Stimulated activated CD4-positive, alpha-beta T cell treated with anti-CD3 and anti-CD28 coated beads, TNF-alpha, amount 100 ng/mL, for 24 hours (primary cell): ENCODE measurements around the gene CENPT.
"Not testable (repeated sequence)": the region's sequence is repeated elsewhere in the genome, so short reads cannot be mapped to it uniquely, and the experiment has no call there.

Source experiments
- DNase-seq, 3 experiments: peaks; one replicate each; pipeline ENCODE4 v3.0.0-alpha.2; 2020; ENCODE audit warnings: low read depth in 3 of 3

CENPT gene

DNA sequence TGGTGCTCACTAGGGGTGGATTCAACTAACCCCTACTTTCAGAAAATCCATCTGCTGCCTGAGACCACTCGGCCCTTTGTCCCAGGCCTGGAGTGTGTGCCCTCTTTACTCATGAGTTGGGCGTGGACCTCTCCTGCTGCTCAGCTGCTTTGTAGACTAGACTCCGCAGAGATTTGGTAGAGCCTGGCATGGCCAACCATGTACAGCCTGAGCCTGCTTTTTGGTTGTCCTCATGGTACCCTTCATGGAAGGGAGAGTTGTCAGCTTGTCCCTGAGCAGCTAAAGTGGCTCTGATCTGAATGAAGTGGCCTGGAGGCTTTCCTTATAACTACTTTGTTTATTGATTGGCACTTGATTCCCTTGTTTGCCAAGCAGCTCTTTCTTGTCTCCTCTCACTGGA, 26.9 kb upstream of the CENPT start:
- no peak for DNase-seq

DNA sequence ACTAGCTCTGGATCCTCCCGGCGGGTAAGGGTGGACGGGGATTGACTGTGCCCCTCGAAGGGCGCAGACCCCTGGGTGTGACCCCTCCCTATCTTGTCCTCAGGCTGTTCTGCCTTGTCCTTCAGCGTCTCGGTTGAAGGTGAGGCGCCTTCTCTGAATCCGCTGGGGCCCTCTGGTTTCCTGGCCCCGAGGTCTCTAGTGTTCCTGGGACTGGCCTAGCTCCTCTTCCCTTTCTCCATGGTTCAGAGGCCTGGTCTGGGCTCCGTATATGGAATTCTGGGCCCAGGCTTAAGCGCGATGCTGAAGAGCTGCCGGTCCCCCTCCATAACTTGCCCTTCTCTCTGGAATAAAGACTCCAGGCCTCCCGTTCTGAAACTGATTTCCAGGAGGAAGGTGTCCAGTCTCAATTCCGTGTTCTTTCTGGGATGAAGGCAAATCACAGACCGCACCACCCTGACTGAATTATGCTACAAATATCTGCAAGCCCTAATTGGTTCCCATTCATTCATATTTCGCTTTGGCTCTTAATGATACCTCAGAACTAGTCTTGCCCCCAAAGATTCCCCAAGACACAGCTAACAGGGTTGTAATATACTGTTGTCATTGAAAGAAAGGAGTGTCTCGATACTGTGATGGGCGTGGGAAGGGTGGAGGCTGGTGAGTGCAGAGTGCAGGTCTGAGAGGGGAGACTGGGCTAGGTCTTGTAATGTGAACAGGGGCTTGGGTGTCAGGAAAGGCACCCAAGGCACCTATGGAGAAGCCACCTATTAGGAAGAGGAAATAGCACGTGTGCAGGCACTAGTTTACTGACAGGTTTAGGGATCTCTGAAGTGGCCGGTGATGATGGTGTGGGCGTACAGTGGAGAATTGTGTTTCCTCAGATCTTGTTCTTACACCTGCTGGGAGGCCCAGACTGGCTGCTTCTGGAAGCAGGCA, 26.2 kb upstream of the CENPT start:
- DNase-seq = no peak

DNA sequence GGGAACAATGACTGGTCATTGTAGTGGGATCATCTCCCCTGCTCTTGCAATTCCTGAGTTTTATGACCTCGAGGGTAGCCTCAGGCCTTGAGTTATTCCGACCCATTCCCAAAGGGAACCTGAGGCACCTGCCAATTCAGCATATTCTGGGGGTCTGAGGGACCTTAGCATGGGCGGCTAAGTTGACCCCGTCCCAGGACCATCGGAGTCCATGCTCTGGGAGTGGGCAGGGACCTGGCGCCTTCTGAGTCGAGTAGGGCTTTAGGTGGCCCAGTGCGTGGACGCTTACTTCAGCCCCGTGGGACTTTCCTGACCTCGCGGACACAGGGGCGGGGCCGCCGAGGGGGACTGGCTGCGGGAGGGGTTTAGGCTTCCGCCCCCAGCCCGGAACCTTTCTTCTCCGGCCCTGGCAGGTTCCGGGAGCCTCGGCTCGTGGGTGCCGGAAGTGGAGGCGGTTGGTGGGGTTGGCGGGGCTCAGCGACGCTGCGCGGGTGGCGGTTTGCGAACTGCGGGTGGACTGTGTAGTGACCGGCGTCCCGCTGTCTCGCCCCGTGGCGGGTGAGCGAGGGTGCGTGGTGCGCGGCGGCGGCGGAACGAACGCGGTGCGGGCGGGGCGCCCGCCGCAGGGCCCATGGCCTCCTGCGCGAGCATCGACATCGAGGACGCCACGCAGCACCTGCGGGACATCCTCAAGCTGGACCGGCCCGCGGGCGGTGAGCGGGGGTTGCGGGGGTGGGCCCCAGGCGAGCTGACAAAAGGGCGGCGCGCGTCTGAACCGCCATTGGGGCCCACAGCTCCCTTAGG, 25.3 kb upstream of the CENPT start, which contains the start of gene EDC4:
Gene EDC4 (plus strand): TSS at position 422 of the 804 bp plus-strand sequence. CDS start 210 bp downstream, at position 632.
- DNase-seq = peak; percentile 81 to 86 (median 85)

DNA sequence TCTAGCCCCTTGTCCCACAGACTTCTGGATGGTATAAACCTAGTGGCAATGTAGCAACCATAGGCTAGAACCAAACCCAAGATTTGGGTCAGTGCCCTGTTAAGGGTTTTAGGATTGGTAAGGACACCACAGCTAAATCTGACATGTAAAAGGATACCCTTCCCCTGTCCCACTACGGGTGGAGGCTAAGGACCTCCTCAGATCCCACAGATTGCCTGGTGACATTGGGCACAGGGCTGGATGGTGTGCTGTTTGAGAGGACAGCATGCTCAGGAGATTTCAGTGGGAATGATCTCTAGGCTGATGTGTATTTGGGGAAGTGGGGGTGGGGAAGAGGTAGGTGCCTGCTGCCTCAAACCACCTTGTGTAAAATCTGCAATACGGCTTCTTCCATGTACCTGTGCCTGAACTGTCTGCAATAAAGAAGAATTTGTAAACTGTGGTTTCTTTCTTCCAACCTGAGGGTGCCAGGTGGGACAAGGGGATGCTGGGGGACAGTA, 24.7 kb upstream of the CENPT start:
- DNase-seq = no peak

DNA sequence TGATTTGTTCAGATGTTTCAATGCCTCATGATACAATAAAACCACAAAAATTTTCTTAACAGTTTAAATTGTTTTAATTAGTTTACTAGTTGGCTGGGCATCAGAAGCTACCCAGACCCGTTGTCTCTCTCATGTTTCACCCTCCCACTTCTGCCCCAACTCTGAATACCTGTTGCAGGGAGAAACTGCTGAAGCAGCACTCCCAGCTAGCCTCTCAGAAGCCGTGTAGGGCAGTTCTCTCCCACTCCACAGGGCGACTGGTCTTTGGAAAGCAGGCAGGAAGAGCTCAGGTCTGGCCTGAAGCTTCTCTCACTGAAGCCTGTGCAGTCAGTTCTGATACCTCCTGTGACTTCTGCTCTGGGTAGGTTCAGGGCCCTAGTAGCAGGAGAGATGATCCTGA, 23.8 kb upstream of the CENPT start:
- no peak for DNase-seq

DNA sequence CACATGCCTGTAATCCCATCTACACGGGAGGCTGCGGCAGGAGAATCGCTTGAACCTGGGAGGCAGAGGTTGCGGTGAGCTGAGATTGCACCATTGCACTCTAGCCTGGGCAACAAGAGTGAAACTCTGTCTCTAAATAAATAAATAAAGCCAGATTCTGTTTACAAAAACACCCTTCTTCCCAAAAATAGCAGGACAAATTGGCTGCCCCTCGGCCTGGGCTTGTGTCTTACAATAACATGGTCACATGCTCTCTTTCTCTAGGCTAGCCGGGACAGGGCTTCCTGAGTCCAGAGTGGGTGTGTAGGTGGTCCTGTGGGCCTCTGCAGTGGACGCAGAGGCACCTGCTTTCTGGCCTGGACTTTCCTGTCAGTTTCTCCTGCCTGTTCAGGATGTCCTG, 22.2 kb upstream of the CENPT start:
- DNase-seq = no peak

DNA sequence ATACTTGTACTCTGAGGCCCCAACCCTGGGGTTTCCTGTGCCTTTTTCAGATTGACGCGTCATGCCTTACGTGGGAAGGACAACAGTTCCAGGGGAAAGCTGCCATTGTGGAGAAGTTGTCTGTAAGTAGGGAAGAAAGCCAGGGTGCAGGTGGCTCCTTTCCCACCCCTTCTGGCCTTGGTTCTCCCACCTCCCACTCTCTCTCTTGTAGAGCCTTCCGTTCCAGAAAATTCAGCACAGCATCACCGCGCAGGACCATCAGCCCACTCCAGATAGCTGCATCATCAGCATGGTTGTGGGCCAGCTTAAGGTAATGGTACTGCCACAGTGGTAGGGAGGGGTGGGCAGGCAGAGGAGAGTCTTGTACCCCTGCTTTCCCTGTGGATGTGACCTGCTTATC, 20.8 kb upstream of the CENPT start:
- no peak for DNase-seq

DNA sequence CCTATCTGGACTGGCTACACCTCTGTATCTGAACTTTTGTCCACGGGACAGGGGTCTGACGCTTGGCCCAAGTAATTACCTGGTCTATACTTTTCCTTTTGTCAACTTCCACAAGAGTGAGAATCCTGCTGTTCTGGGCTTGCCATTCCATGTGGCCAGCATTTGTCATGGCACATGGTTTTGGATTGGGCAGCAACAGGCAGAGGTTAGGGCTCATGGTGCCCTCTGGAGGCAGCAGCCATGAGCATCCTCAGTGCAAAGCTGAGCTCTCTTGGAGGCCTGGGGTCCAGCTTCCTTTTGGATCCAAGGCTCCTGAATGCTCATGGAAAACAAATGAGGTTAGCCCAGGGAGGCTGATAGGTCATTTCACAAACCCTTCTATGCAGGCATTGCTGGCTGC, 17.8 kb upstream of the CENPT start:
- DNase-seq = no peak

DNA sequence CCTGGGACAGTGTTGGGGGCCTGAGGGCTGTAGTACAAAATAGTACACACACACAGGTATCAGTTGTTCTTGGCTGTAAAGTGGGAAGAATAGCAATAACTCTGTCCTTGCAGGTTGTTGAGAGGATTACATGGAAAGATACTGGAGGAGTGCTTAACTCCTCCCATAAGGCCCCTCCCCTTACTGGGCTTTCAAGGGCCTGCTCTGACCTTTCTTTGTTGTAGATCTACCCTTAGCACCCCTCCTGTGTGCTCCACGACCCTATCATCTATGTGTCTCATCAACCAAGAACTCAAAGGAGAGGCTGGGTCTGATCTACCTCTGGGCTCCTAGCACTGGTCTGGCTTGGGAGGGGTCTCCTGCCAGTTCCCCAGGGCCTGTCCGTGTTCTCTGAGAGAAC, 17.1 kb upstream of the CENPT start:
- DNase-seq = no peak

DNA sequence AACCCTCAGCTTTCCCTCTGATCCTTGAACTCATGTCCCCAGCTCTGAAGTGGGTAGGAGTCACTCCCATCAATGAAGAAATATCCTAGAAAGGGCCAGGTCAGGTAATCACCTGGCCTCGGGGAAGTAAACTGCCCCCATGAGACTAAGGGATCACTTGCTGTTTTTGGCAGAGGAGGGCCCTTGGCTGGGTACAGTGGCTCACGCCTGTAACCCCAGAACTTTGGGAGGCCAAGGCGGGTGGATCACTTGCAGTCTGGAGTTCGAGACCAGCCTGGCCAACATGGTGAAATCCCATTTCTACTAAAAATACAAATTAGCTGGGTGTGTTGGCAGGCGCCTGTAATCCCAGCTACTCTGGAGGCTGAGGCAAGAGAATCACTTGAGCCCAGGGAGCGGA, 16.6 kb upstream of the CENPT start:
- not testable (repeated sequence) for DNase-seq

DNA sequence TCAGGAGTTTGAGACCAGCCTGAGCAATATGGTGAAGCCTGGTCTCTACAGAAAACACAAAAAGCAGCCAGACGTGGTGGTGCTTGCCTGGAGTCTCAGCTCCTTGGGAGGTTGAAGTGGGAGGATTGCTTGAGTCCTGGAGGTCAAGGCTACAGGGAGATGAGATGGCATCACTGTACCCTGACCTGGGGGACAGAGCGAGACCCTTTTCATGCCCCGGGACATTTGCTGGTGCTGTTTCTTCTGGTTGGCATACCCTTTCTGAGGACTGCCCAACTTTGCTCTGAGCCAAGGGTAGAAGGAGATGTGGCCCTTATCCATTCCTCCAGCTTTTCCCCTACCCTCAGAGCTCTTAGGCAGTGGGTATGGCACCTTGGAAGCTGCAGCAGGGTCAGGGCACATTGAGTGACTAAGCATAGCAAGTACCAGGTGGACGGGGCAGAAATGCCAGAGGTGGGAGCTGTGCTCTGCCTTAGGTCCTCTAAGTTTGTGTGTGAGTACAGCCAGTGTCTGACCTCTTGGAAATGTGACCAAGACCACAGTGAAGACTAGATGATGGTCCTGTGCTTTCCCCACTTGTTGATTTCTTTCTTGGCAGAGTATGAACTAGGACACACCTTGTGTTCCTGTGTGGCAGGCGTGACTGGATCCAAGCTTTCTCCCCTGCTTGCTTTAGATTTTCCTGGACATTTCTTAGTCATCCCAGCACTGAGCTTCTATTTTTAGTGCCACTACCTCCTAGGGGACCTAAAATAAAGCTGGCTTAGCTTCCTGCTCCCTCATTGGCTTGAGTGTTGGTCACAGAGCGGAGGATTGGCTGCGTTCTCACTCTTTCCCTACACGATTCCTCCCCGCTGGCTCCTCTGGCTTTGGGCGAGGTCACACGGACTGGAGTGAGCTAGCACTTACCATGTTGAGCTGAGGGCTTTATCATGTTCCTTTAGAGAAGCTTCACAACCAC, 15.4 kb upstream of the CENPT start:
- no peak for DNase-seq

DNA sequence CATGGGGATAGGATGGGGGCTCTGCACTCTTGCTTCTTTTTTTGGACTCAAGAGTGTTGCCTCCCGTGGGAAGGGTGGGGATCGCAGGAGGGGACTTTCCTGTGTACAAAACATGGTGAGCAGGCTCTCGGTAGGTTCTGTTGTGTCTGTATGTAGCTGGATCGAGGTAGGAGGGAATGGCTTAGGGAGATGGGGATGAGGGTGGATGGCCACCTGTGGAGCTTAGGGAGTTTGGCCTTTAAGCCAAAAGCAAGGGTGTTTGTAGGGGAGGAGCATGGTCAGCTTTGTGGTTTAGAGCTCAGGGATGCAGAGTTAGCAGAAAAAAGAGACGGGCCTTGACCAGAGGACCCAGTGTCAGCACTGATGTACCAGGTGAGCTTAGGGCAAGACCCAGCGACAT, 14.4 kb upstream of the CENPT start:
- no peak for DNase-seq

DNA sequence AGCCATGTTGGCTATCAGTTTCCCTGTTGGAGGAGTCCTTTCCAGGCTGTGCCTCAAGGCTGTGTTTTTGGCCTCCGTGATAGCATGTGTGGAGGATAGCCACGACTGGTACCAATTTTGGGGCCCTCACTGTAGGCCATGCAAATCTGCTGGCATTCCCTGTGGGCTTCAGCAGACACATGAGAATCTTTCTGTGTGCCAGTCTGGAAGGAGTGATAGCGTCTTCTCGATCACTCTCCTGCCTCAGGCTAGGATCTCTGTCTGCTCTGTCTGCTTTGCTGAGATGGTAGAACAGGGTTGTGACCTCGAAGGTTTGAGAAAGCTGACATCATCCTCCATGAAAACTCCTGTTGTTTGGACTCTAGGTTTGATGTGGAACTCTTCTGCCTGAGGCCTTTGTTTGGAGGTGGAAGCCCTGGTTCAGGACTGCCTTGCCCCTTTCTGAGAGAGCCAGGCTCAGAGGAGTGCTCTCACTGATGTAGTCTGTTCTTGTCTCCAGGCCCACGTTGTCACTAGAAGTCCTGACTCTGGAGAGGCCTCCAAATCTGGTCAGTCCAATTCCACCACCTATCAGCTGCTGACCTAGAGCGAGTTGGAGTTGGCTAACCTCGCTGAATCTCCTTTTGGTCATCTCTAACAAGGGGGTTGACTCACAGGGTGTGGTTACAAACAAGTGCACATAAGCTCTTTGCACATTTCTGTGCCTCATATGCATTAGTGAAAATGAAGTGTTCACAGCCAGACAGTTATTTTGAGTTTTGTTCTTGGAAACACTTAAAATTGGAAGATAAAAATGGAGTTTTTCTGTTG, 13.3 kb upstream of the CENPT start:
- DNase-seq = no peak

DNA sequence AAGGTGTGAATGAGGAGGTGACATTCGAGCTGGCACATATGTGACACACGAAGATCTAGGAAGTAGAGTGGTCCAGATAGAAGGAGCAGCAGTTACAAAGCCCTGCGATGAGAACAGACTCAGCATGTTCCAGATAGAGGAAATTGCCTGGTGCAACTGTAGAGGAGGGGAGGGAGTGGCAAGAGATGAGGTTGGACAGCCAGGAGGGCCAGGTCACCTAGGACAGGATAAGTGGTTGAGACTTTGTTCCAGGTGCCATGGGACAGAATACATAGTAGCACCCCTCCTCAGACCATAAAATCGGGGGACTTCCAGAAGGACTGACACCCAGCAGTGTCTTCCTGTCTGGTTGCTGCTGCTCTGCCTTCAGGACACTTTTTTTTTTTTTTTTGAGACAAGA, 11.0 kb upstream of the CENPT start:
- no peak for DNase-seq

DNA sequence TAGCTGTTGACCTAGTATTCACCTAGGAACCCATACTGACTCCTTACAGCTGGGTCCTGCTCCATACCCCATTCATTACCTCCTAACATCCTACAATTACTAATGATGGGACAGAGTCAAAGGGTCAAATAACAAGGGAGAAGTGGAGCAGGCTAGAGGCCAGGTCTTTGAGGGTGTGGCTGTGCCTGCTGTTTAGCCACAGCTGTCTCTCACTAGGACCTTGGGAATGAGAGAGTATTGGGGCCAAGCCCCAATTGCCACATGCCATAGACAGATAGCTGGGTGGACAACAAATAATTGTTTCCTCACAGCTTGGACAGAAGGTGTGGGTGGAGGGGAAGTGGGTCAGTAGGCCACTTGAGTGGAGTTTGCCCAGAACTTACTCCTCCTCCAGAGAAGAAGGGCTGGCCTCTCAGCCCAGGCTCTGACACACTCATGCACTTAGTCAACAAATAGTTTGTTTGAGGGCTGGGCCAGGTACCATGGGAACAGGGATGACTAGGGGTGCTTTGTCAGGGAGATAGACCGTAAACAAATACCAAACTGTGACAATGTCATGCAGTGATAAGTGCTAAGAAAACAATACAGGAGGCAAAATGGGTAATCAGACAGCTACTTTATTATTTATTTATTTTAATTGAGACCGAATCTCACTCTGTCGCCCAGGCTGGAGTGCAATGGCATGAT, 10.2 kb upstream of the CENPT start:
- DNase-seq = no peak

DNA sequence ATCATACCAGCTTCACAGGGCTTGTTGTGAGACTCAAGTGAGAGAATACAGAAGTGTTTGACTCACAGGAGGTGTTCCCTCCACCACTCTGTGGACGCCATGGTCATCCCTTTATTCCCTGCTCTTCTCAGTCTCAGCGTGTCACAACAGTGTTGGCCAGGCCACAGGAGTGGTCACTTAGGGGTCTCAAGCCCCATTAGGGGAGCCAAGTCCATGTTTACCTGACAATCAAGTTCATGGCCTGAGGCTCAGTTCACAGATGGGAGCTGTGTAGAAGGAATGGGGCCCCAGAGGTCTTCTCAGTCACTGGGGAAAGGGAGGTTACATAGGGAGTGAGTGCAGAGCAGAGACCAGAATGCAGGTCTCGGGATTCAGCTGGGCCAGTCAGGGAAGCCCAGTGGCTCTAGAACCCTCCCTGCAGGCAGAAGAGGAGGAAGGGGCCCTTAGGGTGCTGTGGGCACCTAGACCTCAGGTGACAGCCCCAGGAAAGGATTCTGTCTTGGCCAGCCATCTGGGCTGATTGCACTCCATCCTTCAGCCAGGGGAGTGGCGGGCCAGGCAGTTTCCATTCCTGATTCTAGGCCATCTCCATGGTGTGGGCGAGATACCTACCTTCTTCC, 9.5 kb upstream of the CENPT start:
- no peak for DNase-seq

DNA sequence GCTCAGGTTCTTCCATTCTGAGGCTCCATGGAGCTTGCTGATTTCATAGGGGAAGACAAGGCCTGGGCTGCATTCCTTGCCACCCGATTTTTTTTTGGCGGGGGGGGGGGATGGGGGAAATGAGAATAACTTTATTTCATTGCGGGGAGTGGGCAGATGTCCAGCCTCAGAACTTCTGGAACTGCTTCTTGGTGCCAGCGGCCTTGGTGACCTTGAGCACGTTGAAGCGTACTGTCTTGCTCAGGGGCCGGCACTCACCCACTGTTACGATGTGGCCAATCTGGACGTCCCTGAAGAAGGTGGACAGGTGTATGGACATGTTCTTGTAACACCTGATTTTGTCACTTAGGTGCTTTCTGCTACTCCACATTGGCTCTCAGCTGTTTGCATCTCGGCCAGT, 8.3 kb upstream of the CENPT start:
- no peak for DNase-seq

DNA sequence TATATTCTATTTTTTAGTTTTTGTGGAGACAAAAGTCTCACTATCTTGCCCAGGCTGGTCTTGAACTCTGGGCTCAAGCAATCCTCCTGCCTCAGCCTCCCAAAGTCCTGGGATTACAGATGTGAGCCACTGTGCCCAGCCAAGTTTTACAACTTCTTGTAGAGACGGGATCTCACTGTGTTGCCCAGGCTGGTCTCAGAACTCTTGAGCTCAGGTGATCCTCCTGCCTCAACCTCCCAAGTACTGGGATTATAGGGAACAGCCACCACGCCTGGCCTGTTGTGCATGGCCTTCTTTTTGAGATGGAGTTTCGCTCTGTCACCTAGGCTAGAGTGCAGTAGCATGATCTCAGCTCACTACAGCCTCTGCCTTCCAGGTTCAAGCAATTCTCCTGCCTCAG, 6.2 kb upstream of the CENPT start:
- no peak for DNase-seq

DNA sequence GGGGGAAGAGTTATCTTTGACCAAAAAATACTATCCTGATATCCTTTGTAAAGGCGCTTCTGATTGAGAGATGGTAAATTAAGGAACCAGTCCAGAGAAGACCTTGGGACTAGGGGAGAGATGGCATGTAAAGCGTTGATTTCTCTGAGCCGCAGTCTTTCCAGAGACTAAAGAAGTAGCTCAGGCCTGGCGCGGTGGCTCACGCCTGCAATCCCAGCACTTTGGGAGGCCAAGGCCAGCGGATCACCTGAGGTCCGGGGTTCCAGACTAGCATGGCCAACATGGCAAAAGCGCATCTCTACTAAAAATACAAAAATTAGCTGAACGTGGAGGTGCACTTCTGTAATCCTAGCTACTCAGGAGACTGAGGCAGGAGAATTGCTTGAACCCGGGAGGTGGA, 625 bp upstream of the CENPT start:
- DNase-seq = no peak
